GM12864 (cell line): ENCODE results near the gene DYRK1A.

ENCODE experiments used
- DNase-seq: peaks from one replicate; pipeline ENCODE4 v3.0.0-alpha.2; 2011; ENCODE audit warnings: low read depth
- H3K4me3 ChIP-seq: 2 replicates; pipeline ENCODE4 v1.5.1; 2011; ENCODE audit warnings: mild to moderate bottlenecking, low read depth, low read length, control low read depth
- CTCF ChIP-seq: IDR thresholded peaks from 2 replicates; pipeline ENCODE4 v1.5.1; 2011; ENCODE audit warnings: low read depth, mild to moderate bottlenecking, moderate library complexity, low read length, control low read depth, inconsistent platforms; ENCODE audit errors: missing control alignments

Gene DYRK1A

DNA sequence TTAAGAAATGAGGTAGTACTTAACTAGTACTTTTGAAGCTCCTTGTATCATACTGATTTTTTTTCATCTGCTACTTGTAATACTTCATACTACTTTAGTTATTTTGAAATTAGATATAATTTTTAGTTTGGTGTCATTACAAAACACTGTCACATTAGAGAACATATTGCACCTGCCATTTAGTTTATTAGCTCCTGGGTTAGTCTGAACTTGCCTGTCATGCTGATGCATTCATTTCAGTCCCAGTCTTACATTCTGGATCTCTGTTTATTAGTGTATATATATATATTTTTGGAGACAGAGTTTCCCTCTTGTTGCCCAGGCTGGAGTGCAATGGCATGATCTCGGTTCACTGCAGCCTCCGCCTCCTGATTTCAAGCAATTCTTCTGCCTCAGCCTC lies 50.3 kb downstream of the DYRK1A start:
- no peak overlapping the region for H3K4me3 ChIP-seq
- no peak for DNase-seq
- TF ChIP-seq CTCF, result no peak

- no peak for DNase-seq
- no peak for TF ChIP-seq CTCF
- no peak overlapping the region for H3K4me3 ChIP-seq
These were observed 52.8 kb downstream of the DYRK1A start for GRCh38 chr21:37419228-37419906.

DNA sequence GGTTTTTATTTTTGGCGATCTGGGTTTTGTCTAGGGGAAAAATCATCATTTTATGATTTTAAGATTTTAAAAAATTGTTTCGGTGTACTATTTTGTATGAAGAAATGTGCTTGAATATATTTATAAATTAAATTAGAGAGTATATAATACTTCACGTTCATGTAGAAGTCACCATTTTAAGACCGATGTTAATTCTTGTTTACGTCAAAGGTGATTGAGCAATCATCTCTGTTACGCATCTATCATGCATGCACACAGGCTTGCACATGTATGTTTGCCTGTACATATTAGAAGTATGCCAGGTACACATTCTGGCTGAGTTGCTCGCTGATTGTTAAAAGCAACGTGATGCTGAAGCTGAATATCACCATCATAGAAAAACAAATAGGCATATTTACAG lies 54.7 kb downstream of the DYRK1A start:
- H3K4me3 ChIP-seq, result no peak overlapping the region
- TF ChIP-seq CTCF, result no peak
- no peak for DNase-seq

DNA sequence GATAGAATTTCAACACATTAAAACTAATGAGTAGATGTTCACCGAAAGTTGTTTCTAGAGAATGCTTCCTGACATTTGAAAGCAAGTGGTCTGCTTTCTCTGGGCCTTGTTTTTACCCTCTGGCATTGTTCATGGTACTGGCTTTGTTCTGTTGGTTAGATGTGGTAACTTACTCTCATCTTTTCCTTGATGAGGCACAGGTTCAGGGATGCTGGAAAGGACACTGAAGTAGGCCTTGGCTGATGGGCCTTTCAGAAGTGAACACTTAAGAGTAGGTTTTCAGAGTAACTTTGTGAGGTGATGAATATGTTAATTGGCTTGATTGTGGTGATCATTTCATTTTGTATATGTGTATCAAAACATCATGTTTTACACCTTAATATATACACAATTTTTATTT lies 55.8 kb downstream of the DYRK1A start:
- no peak for TF ChIP-seq CTCF
- H3K4me3 ChIP-seq, result no peak overlapping the region
- no peak for DNase-seq

DNA sequence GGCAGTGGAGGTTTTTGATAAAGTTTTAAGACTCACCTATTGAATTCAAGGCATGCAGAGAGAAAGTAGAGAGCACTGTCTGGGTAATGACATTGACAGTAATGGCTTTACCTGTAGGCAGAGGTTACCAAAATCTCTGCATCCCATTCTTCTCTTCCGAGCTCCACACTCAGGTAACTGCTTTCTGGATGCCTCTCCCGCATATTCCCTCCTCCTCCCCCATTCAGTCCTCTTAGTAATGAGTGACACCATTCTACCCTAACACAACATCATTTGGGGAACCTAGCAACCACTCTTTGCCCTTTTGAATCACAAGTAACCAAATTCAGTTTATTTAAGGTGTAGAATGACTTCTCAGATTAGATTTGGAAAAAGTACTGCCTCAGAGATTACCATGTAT lies 56.5 kb downstream of the DYRK1A start:
- no peak for DNase-seq
- no peak overlapping the region for H3K4me3 ChIP-seq
- TF ChIP-seq CTCF, result no peak

GRCh38 chr21:37424396-37424795 lies 57.8 kb downstream of the DYRK1A start:
- no peak for TF ChIP-seq CTCF
- no peak overlapping the region for H3K4me3 ChIP-seq
- DNase-seq, result no peak

- no peak for TF ChIP-seq CTCF
- no peak for DNase-seq
- no peak overlapping the region for H3K4me3 ChIP-seq
These were observed 58.4 kb downstream of the DYRK1A start for GRCh38 chr21:37425001-37425400.
